Measurements from ENCODE around the gene KMT2E.

KMT2E gene, protein sequence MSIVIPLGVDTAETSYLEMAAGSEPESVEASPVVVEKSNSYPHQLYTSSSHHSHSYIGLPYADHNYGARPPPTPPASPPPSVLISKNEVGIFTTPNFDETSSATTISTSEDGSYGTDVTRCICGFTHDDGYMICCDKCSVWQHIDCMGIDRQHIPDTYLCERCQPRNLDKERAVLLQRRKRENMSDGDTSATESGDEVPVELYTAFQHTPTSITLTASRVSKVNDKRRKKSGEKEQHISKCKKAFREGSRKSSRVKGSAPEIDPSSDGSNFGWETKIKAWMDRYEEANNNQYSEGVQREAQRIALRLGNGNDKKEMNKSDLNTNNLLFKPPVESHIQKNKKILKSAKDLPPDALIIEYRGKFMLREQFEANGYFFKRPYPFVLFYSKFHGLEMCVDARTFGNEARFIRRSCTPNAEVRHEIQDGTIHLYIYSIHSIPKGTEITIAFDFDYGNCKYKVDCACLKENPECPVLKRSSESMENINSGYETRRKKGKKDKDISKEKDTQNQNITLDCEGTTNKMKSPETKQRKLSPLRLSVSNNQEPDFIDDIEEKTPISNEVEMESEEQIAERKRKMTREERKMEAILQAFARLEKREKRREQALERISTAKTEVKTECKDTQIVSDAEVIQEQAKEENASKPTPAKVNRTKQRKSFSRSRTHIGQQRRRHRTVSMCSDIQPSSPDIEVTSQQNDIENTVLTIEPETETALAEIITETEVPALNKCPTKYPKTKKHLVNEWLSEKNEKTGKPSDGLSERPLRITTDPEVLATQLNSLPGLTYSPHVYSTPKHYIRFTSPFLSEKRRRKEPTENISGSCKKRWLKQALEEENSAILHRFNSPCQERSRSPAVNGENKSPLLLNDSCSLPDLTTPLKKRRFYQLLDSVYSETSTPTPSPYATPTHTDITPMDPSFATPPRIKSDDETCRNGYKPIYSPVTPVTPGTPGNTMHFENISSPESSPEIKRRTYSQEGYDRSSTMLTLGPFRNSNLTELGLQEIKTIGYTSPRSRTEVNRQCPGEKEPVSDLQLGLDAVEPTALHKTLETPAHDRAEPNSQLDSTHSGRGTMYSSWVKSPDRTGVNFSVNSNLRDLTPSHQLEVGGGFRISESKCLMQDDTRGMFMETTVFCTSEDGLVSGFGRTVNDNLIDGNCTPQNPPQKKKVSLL (N-terminal part only)

GRCh38 chr7:105013816-105014692, at the start of gene KMT2E:
Gene KMT2E (plus strand): TSS chr7:105014205. CDS start chr7:105040953, 26,748 bp downstream.
- TF ChIP-seq, protein P1, sequence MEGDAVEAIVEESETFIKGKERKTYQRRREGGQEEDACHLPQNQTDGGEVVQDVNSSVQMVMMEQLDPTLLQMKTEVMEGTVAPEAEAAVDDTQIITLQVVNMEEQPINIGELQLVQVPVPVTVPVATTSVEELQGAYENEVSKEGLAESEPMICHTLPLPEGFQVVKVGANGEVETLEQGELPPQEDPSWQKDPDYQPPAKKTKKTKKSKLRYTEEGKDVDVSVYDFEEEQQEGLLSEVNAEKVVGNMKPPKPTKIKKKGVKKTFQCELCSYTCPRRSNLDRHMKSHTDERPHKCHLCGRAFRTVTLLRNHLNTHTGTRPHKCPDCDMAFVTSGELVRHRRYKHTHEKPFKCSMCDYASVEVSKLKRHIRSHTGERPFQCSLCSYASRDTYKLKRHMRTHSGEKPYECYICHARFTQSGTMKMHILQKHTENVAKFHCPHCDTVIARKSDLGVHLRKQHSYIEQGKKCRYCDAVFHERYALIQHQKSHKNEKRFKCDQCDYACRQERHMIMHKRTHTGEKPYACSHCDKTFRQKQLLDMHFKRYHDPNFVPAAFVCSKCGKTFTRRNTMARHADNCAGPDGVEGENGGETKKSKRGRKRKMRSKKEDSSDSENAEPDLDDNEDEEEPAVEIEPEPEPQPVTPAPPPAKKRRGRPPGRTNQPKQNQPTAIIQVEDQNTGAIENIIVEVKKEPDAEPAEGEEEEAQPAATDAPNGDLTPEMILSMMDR (conservative IDR thresholded peaks at IDR 0.05; ENCODE audit: low read depth, low read length) = no peak
- DNase-seq (ENCODE audit: low read depth) = no peak

DNA sequence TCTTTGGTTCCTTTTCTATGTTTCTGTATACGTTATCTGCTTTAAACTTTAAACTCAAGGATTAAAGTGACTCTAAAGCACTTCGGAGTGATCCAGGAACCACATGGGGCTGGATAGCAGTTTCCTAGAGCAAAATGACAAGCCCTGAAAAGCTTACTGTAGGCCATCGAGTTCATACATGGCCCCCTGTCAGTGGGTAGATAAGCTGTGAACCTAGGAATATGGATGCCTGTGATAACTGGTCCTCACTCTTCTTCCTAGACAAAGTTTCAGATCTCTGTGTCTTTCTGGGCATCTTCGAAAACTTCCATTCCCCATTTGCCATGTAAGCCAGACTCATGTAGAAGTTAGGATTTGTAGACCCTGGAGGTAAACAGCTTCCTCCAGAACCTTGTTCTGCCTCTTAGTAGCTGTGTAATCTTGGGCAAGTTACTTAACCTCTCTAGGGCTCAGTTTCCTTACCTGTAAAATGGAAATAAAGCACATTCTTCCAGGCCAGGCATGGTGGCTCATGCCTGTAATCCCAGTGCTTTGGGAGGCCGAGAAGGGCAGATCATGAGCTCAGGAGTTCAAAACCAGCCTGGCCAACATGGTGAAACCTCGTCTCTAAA, 49.3 kb upstream of the KMT2E start:
- no peak for DNase-seq (ENCODE audit: low read depth)
- TF ChIP-seq, protein P1 (conservative IDR thresholded peaks at IDR 0.05; ENCODE audit: low read depth, low read length) = no peak
- H3K4me3 ChIP-seq (ENCODE audit: low read length) = no peak overlapping the region

More at GRCh38 chr7:105013816-105014692, at the start of gene KMT2E:
- H3K4me3 ChIP-seq (ENCODE audit: low read length) = peak within 1 kb of the TSS; percentile 97

GRCh38 chr7:104966022-104966421, 48.0 kb upstream of the KMT2E start:
- DNase-seq (ENCODE audit: low read depth) = no peak
- no peak overlapping the region for H3K4me3 ChIP-seq (ENCODE audit: low read length)
- TF ChIP-seq, protein P1 (conservative IDR thresholded peaks at IDR 0.05; ENCODE audit: low read depth, low read length) = no peak

- no peak for DNase-seq (ENCODE audit: low read depth)
- no peak overlapping the region for H3K4me3 ChIP-seq (ENCODE audit: low read length)
- TF ChIP-seq, protein P1 (conservative IDR thresholded peaks at IDR 0.05; ENCODE audit: low read depth, low read length) = no peak
Observed at GRCh38 chr7:104967088-104967487, 46.9 kb upstream of the KMT2E start.

DNA sequence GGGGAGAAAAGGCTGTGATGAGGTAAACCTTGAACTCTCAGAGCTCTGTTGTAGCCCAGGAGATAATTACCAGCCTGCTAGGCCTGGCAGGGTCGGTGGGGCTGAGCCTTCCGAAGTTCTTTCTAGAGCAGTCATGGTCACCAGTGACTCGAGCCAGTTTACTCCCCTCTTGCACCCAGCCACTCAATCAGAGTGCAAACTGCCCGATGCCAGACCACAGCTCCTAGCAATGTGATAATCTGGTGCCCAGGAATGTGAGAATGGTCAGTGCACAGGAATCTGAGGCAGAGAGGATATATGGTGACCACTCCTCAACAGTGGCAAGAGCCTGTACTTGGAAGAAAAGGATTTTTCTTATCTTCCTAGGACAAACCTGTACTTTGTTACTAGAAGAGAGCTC, 46.4 kb upstream of the KMT2E start:
- H3K4me3 ChIP-seq (ENCODE audit: low read length) = no peak overlapping the region
- TF ChIP-seq, protein P1 (conservative IDR thresholded peaks at IDR 0.05; ENCODE audit: low read depth, low read length) = no peak
- DNase-seq (ENCODE audit: low read depth) = peak; percentile 60

DNA sequence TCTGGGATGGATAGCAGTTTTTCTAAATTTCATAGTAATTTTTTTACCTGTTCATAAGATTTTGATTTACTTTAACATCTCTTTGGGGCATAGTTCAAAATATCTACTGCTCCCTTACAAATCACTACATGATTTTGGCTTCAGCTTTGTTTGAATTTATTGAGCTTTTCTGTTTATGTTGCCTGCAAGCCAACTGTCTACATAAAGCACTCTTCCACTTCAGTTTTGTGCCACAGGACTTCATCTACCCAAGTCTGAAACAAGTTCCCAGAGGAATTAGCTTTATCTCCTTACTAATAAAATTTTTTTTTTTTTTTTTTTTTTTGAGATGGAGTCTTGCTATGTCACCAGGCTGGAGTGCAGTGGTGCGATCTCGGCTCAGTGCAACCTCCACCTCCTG, 45.4 kb upstream of the KMT2E start:
- DNase-seq (ENCODE audit: low read depth) = no peak
- no peak overlapping the region for H3K4me3 ChIP-seq (ENCODE audit: low read length)
- TF ChIP-seq, protein P1 (conservative IDR thresholded peaks at IDR 0.05; ENCODE audit: low read depth, low read length) = no peak

Measured in retinal pigment epithelial cell (primary cell).